Tibial nerve (tissue), 3 donors: ENCODE data around the gene EFCAB5.

Experiments used
- POLR2A ChIP-seq, 2 donors: fragments of 450-650 bp; IDR thresholded peaks; one replicate each; pipeline ENCODE4 v1.6.1; 2017; ENCODE audit warnings: antibody characterized with exemption in 2 of 2, mild to moderate bottlenecking in 2 of 2, moderate library complexity in 2 of 2
- TF ChIP-seq, protein P1 (sequence below), 5 experiments: fragments of 200-600 bp in 3 of 5; fragments of 450-650 bp in 2 of 5; sonication (generic) in 3 of 5; IDR thresholded peaks; one replicate each; pipeline ENCODE4 v1.5.1; 2016 to 2019; ENCODE audit warnings: antibody characterized with exemption in 5 of 5, mild to moderate bottlenecking in 3 of 5, moderate library complexity in 2 of 5

GRCh38 chr17:29909236-29910003, 32.0 kb upstream of the EFCAB5 start:
- TF ChIP-seq POLR2A (IDR thresholded peaks at IDR 0.05): no peak
- TF ChIP-seq, protein P1, sequence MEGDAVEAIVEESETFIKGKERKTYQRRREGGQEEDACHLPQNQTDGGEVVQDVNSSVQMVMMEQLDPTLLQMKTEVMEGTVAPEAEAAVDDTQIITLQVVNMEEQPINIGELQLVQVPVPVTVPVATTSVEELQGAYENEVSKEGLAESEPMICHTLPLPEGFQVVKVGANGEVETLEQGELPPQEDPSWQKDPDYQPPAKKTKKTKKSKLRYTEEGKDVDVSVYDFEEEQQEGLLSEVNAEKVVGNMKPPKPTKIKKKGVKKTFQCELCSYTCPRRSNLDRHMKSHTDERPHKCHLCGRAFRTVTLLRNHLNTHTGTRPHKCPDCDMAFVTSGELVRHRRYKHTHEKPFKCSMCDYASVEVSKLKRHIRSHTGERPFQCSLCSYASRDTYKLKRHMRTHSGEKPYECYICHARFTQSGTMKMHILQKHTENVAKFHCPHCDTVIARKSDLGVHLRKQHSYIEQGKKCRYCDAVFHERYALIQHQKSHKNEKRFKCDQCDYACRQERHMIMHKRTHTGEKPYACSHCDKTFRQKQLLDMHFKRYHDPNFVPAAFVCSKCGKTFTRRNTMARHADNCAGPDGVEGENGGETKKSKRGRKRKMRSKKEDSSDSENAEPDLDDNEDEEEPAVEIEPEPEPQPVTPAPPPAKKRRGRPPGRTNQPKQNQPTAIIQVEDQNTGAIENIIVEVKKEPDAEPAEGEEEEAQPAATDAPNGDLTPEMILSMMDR (IDR thresholded peaks at IDR 0.05): no peak
